AG09309 (cell line): ENCODE measurements around the gene BCL2L12.

Experiments
- DNase-seq: peaks from one replicate; pipeline ENCODE4 v3.0.0-alpha.2; 2010; ENCODE audit warnings: low read depth
- H3K4me3 ChIP-seq: 2 replicates; pipeline ENCODE4 v1.5.1; 2011; ENCODE audit warnings: mild to moderate bottlenecking, low read depth, low read length, moderate library complexity; ENCODE audit not compliant: control insufficient read depth
- TF ChIP-seq, protein P1 (sequence below): IDR thresholded peaks from 2 replicates; pipeline ENCODE4 v1.5.1; 2011; ENCODE audit warnings: mild to moderate bottlenecking, low read depth, low read length, inconsistent platforms; ENCODE audit not compliant: insufficient read depth, control insufficient read depth; ENCODE audit errors: missing control alignments

BCL2L12 gene

DNA sequence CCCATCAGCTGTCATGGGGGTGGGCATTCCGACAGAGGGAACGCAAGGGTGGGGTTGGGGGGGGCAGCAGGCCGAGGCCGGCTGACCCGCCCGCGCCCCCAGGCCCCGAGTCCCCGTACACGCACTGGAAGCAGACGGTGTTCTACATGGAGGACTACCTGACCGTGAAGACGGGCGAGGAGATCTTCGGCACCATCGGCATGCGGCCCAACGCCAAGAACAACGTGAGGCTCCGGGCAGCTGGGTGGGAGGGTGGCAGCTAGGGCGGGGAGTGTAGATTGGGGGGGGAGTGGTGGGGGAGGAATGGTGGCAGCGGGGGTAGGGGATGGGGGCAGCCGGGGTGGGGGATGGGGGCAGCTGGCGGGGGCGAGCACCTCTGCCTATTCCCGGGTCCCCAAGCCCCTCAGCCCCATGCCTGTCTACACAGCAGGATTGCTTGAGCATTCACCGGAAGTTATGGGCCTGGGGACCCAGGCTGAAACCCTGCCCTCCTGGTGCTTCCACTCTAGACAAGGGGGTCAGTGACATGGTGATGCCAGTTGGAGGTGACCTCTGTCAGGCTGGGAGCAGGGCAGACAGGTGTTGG lies 20.9 kb downstream of the BCL2L12 start:
- no peak overlapping the region for H3K4me3 ChIP-seq
- DNase-seq = no peak
- TF ChIP-seq, protein P1, sequence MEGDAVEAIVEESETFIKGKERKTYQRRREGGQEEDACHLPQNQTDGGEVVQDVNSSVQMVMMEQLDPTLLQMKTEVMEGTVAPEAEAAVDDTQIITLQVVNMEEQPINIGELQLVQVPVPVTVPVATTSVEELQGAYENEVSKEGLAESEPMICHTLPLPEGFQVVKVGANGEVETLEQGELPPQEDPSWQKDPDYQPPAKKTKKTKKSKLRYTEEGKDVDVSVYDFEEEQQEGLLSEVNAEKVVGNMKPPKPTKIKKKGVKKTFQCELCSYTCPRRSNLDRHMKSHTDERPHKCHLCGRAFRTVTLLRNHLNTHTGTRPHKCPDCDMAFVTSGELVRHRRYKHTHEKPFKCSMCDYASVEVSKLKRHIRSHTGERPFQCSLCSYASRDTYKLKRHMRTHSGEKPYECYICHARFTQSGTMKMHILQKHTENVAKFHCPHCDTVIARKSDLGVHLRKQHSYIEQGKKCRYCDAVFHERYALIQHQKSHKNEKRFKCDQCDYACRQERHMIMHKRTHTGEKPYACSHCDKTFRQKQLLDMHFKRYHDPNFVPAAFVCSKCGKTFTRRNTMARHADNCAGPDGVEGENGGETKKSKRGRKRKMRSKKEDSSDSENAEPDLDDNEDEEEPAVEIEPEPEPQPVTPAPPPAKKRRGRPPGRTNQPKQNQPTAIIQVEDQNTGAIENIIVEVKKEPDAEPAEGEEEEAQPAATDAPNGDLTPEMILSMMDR = no peak

- TF ChIP-seq, protein P1 = no peak
- no peak for DNase-seq
- H3K4me3 ChIP-seq = no peak overlapping the region
These were observed 21.4 kb downstream of the BCL2L12 start for GRCh38 chr19:49687150-49687549.

GRCh38 chr19:49687566-49688316 lies 22.0 kb downstream of the BCL2L12 start:
- no peak for DNase-seq
- TF ChIP-seq, protein P1 = no peak
- no peak overlapping the region for H3K4me3 ChIP-seq

GRCh38 chr19:49688531-49689132 lies 22.9 kb downstream of the BCL2L12 start:
- no peak overlapping the region for H3K4me3 ChIP-seq
- DNase-seq = no peak
- TF ChIP-seq, protein P1 = no peak

DNA sequence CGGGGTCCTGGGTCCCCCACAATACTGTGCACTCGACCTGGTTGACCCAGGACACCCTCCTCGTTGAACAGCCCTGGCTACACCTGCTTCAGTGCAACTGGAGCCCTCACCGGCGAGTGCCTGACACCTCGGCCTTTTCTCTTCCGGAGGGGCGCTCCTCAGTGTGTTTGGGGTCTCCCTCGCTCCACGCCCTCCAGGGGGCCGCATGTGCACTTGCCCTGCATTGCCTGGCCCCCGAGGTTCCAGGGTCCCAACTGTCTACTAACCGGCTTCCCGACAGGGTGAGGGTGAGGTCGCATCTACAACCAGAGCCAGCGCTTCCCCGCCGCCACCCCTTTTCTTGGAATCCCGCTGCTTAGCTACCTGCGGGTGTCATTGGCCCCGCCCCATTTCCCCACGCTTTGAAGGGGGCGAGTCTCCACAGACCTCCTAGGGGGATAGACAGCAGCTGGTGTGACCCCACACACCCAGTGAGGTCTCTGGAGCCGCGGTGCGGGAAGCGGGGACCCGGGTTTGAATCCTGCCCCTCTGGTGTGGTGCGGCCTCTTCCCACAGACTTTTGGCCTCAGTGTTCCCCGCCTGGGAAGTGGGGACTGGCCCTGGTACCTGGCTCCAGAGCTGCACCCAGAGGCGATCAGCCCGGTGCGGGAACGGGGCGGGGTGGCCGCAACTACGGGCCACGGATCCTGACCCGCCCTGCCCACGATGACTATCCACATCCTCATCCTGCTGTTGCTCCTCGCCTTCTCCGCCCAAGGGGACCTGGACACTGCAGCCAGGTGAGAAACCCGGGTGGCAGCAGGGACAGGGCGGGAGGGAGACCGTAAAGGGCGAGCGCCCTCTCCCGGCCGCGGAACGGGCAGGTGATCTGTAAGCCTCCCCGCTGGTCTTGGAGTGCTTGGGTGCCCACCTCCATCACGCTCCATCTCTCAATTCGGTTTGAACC lies 23.7 kb downstream of the BCL2L12 start, which contains the start of gene ADM5:
Gene ADM5 (plus strand): TSS at position 462 of the 946 bp plus-strand sequence. CDS start 244 bp downstream, at position 706.
- TF ChIP-seq, protein P1 = peak; percentile 67
- H3K4me3 ChIP-seq = peak within 1 kb of the TSS; percentile 61

GRCh38 chr19:49690079-49690655 lies 24.4 kb downstream of the BCL2L12 start:
- no peak for DNase-seq
- TF ChIP-seq, protein P1 = no peak
- peak overlapping the region; percentile 61 for H3K4me3 ChIP-seq

More for the DNA sequence above, 23.7 kb downstream of the BCL2L12 start, which contains the start of gene ADM5:
- DNase-seq = no peak
